ENCODE data around the gene DLL3. TPM values are rescaled to one million over a fixed set of nuclear protein-coding genes. Genes with fewer than 3 reads are reported as not detected.
A peak's percentile ranks its signal among the peaks of the same experiment; 100 is the strongest.

Gene DLL3
- total RNA-seq, 2 experiments from 2014 or later: 1.3 to 1.6 TPM

GRCh38 chr19:39492788-39493187 lies 6.0 kb upstream of the DLL3 start:
- Mint-ChIP-seq H3K27ac (no peak overlapping the region), H3K27me3 (peaks cover 6% of the 10 kb centered on the region), H3K4me3 (no peak overlapping the region), H3K9me3 (no peaks in the 10 kb centered on the region), H3K36me3 (ENCODE audit: low read depth) (peaks cover 17% of the 10 kb centered on the region), H3K4me1 (ENCODE audit: low read depth) (no peaks in the 10 kb centered on the region)
- no peak for TF ChIP-seq CTCF (IDR thresholded peaks at IDR 0.05)
- no peak for ATAC-seq
- ChIA-PET POLR2A (interaction anchor here (1.0 to 1.4 kb wide), 4 partner anchors 11 to 57 kb away, joined by 3 to 4 read pairs (median 3); partner anchors contain the start of gene RPS16), CTCF (interaction anchor here (0.7 to 1.6 kb wide), 2 partner anchors 19 to 47 kb away, joined by 3 to 6 read pairs; partner anchors contain the start of gene EID2)
- DNase-seq: no peak
- intact Hi-C loops (cut with micrococcal nuclease): no loop called here

GRCh38 chr19:39494661-39495060 lies 4.1 kb upstream of the DLL3 start:
- CTCF ChIA-PET: no interaction called here
- intact Hi-C loops (cut with micrococcal nuclease): no loop called here
- H3K36me3 Mint-ChIP-seq (ENCODE audit: low read depth): peaks cover 6% of the 10 kb centered on the region

GRCh38 chr19:39496063-39496462 lies 2.7 kb upstream of the DLL3 start:
- peaks cover 14% of the 10 kb centered on the region for H3K4me1 Mint-ChIP-seq (ENCODE audit: low read depth)
- H3K27me3 Mint-ChIP-seq: peaks cover 31% of the 10 kb centered on the region
- intact Hi-C loops (cut with micrococcal nuclease): no loop called here
- POLR2A ChIA-PET: interaction anchor here (1.4 kb wide), 1 partner anchor 60 kb away, joined by 4 read pairs; the partner anchor contains the start of gene RPS16
- ATAC-seq (no peak), DNase-seq (no peak)
- no peak overlapping the region for H3K4me3 Mint-ChIP-seq
- no peaks in the 10 kb centered on the region for H3K9me3 Mint-ChIP-seq
- CTCF ChIA-PET: interaction anchor here (0.9 to 5.9 kb wide), 3 partner anchors 22 to 43 kb away, joined by 4 to 29 read pairs (median 6); partner anchors contain the start of genes EID2 and EID2B
- no peak overlapping the region for H3K27ac Mint-ChIP-seq
- H3K36me3 Mint-ChIP-seq (ENCODE audit: low read depth): no peaks in the 10 kb centered on the region
- TF ChIP-seq CTCF (IDR thresholded peaks at IDR 0.05): no peak

More at GRCh38 chr19:39494661-39495060, 4.1 kb upstream of the DLL3 start:
- ATAC-seq: no peak
- H3K27ac Mint-ChIP-seq: no peak overlapping the region
- H3K4me1 Mint-ChIP-seq (ENCODE audit: low read depth): peaks cover 12% of the 10 kb centered on the region
- H3K27me3 Mint-ChIP-seq: peaks cover 20% of the 10 kb centered on the region
- no peaks in the 10 kb centered on the region for H3K9me3 Mint-ChIP-seq
- no peak for DNase-seq
- no peak for TF ChIP-seq CTCF (IDR thresholded peaks at IDR 0.05)
- POLR2A ChIA-PET: interaction anchor here (0.9 kb wide), 1 partner anchor 60 kb away, joined by 3 read pairs; no protein-coding TSS in a partner anchor
- no peak overlapping the region for H3K4me3 Mint-ChIP-seq

GRCh38 chr19:39497701-39497995 lies 1.1 kb upstream of the DLL3 start:
- H3K36me3 Mint-ChIP-seq (ENCODE audit: low read depth): no peaks in the 10 kb centered on the region
- DNase-seq (no peak), ATAC-seq (no peak)
- H3K4me1 Mint-ChIP-seq (ENCODE audit: low read depth): peaks cover 14% of the 10 kb centered on the region
- intact Hi-C loops (cut with micrococcal nuclease): no loop called here
- peaks cover 38% of the 10 kb centered on the region for H3K27me3 Mint-ChIP-seq
- CTCF ChIA-PET: interaction anchor here (0.6 to 5.9 kb wide), 5 partner anchors 11 to 174 kb away, joined by 3 to 29 read pairs (median 6); partner anchors contain the start of gene EID2B
- no peak overlapping the region for H3K4me3 Mint-ChIP-seq
- no peak for TF ChIP-seq CTCF (IDR thresholded peaks at IDR 0.05)
- no peak overlapping the region for H3K27ac Mint-ChIP-seq
- POLR2A ChIA-PET: interaction anchor here (0.7 kb wide), 1 partner anchor 118 kb away, joined by 3 read pairs; no protein-coding TSS in a partner anchor
- H3K9me3 Mint-ChIP-seq: no peaks in the 10 kb centered on the region

DNA sequence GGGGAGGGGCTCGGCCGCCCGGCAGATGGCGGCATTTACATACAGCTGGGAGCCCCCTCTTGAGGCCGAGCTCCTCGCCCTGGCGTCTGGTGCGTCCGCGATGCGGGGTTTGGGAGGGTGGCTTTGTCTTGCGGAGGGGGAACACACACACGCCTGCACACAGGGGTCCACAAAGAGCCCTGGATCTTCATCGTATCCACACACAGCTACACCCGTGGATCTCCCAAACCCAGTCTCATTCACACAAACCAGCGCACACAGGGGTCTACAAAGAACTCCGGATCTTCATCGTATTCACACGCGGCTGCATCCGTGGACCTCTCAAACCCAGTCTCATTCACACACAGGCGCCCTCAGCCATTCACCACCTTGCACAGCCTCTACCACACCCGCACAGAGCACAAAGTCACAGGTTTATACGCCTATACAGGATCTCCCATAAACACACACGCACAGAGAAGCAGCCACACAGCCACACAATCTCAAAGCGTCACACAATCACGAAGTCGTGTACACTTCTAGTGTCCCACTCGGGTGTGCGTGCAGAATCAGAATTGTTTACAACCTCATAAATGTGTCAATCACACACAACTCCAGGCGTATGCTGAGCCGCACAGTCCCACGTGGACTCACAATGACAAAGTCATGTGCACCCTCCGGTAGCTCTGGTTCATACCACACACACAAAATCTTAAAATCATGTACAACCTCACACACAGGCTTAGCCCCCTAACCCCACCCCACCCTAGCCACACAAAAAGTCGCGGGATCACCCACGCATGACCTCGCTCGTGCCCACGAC lies 550 bp upstream of the DLL3 start:
- ATAC-seq (peak; percentile 37), DNase-seq (peak; percentile 41)
- no peaks in the 10 kb centered on the region for H3K9me3 Mint-ChIP-seq
- intact Hi-C loops (cut with micrococcal nuclease): no loop called here
- TF ChIP-seq CTCF (IDR thresholded peaks at IDR 0.05): peak; percentile 36
- H3K4me1 Mint-ChIP-seq (ENCODE audit: low read depth): peaks cover 17% of the 10 kb centered on the region
- H3K27ac Mint-ChIP-seq: no peak overlapping the region
- H3K4me3 Mint-ChIP-seq: peak overlapping the region; percentile 55
- H3K36me3 Mint-ChIP-seq (ENCODE audit: low read depth): no peaks in the 10 kb centered on the region
- ChIA-PET POLR2A (interaction anchor here (0.7 to 1.5 kb wide), 4 partner anchors 17 to 118 kb away, joined by 3 to 7 read pairs (median 3); partner anchors contain the start of gene SUPT5H), CTCF (interaction anchor here (0.6 to 5.9 kb wide), 6 partner anchors 11 to 174 kb away, joined by 3 to 29 read pairs (median 4); partner anchors contain the start of gene EID2B)
- peaks cover 40% of the 10 kb centered on the region for H3K27me3 Mint-ChIP-seq

Measured in activated CD8-positive, alpha-beta T cell treated with anti-CD3 and anti-CD28 coated beads for 36 hours (primary cell).